ENCODE measurements around the gene GINS3. TPM values are rescaled to one million over a fixed set of nuclear protein-coding genes. Genes with fewer than 3 reads are reported as not detected.
A peak's percentile ranks its signal among the peaks of the same experiment; 100 is the strongest.

Gene GINS3
- total and polyA plus RNA-seq, 5 donors, result 6.3 to 8.0 (median 6.5) TPM

- WGBS, result 91% methylated on average over 8 of the region's 8 CpGs
- ATAC-seq (no peak), DNase-seq (no peak)
- Histone ChIP-seq H3K4me1 (ENCODE audit: control insufficient read depth, insufficient read depth, low read length) (no peaks in the 10 kb centered on the region), H3K9me3 (ENCODE audit: control insufficient read depth, low read length) (no peaks in the 10 kb centered on the region), H3K27me3 (ENCODE audit: control insufficient read depth, insufficient read depth) (no peaks in the 10 kb centered on the region), H3K4me3 (ENCODE audit: low read length) (no peak overlapping the region), H3K27ac (ENCODE audit: low read length) (peak overlapping the region; percentile 63)
- intact Hi-C loops (cut with DNase I), result no loop called here
These were observed 33.0 kb downstream of the GINS3 start for GRCh38 chr16:58425245-58425644.

- intact Hi-C loops (cut with DNase I), result no loop called here
- peak; percentile 33 to 55 for ATAC-seq
- no peaks in the 10 kb centered on the region for H3K4me1 ChIP-seq (ENCODE audit: control insufficient read depth, insufficient read depth, low read length)
- H3K27me3 ChIP-seq (ENCODE audit: control insufficient read depth, insufficient read depth), result no peaks in the 10 kb centered on the region
- 58% methylated on average over 10 of the region's 10 CpGs for WGBS
- H3K27ac ChIP-seq (ENCODE audit: low read length), result peak overlapping the region; percentile 78
- H3K9me3 ChIP-seq (ENCODE audit: control insufficient read depth, low read length), result no peaks in the 10 kb centered on the region
- no peak overlapping the region for H3K4me3 ChIP-seq (ENCODE audit: low read length)
- no peak for DNase-seq
These were observed 33.7 kb downstream of the GINS3 start for GRCh38 chr16:58425756-58426494.

GRCh38 chr16:58426966-58427365 is 34.7 kb downstream of the GINS3 start:
- intact Hi-C loops (cut with DNase I), result no loop called here
- no peaks in the 10 kb centered on the region for H3K27me3 ChIP-seq (ENCODE audit: control insufficient read depth, insufficient read depth)
- H3K4me1 ChIP-seq (ENCODE audit: control insufficient read depth, insufficient read depth, low read length), result no peaks in the 10 kb centered on the region
- H3K27ac ChIP-seq (ENCODE audit: low read length), result peak overlapping the region; percentile 7
- no peak overlapping the region for H3K4me3 ChIP-seq (ENCODE audit: low read length)
- ATAC-seq, result peak; percentile 58 to 79
- WGBS, result 31% methylated on average over 2 of the region's 2 CpGs
- H3K9me3 ChIP-seq (ENCODE audit: control insufficient read depth, low read length), result no peaks in the 10 kb centered on the region
- peak; percentile 41 to 80 (median 76) for DNase-seq

- ATAC-seq, result no peak
- Histone ChIP-seq H3K4me1 (ENCODE audit: control insufficient read depth, insufficient read depth, low read length) (peaks cover 4% of the 10 kb centered on the region), H3K9me3 (ENCODE audit: control insufficient read depth, low read length) (no peaks in the 10 kb centered on the region), H3K27ac (ENCODE audit: low read length) (no peak overlapping the region), H3K4me3 (ENCODE audit: low read length) (no peak overlapping the region), H3K27me3 (ENCODE audit: control insufficient read depth, insufficient read depth) (no peaks in the 10 kb centered on the region)
- no peak for DNase-seq
- intact Hi-C loops (cut with DNase I), result no loop called here
- 71% methylated on average over 11 of the region's 11 CpGs for WGBS
These were observed 36.6 kb downstream of the GINS3 start for GRCh38 chr16:58428621-58429542.

- H3K27ac ChIP-seq (ENCODE audit: low read length), result no peak overlapping the region
- ATAC-seq, result no peak
- H3K9me3 ChIP-seq (ENCODE audit: control insufficient read depth, low read length), result no peaks in the 10 kb centered on the region
- no peak overlapping the region for H3K4me3 ChIP-seq (ENCODE audit: low read length)
- DNase-seq, result no peak
- peaks cover 5% of the 10 kb centered on the region for H3K4me1 ChIP-seq (ENCODE audit: control insufficient read depth, insufficient read depth, low read length)
- no peaks in the 10 kb centered on the region for H3K27me3 ChIP-seq (ENCODE audit: control insufficient read depth, insufficient read depth)
- intact Hi-C loops (cut with DNase I), result no loop called here
- WGBS, result 81% methylated on average over 6 of the region's 6 CpGs
These were observed 38.4 kb downstream of the GINS3 start for GRCh38 chr16:58430718-58431117.

- Histone ChIP-seq H3K27ac (ENCODE audit: low read length) (peak overlapping the region; percentile 32), H3K27me3 (ENCODE audit: control insufficient read depth, insufficient read depth) (no peaks in the 10 kb centered on the region), H3K4me3 (ENCODE audit: low read length) (no peak overlapping the region), H3K9me3 (ENCODE audit: control insufficient read depth, low read length) (no peaks in the 10 kb centered on the region), H3K4me1 (ENCODE audit: control insufficient read depth, insufficient read depth, low read length) (peaks cover 5% of the 10 kb centered on the region)
- WGBS, result 64% methylated on average over 4 of the region's 4 CpGs
- ATAC-seq, result no peak
- intact Hi-C loops (cut with DNase I), result no loop called here
- DNase-seq, result no peak
These were observed 41.3 kb downstream of the GINS3 start for GRCh38 chr16:58433569-58433951.

GRCh38 chr16:58435779-58436178 is 43.5 kb downstream of the GINS3 start:
- Histone ChIP-seq H3K4me3 (ENCODE audit: low read length) (no peak overlapping the region), H3K27me3 (ENCODE audit: control insufficient read depth, insufficient read depth) (no peaks in the 10 kb centered on the region), H3K4me1 (ENCODE audit: control insufficient read depth, insufficient read depth, low read length) (peaks cover 5% of the 10 kb centered on the region), H3K9me3 (ENCODE audit: control insufficient read depth, low read length) (no peaks in the 10 kb centered on the region), H3K27ac (ENCODE audit: low read length) (no peak overlapping the region)
- no peak for DNase-seq
- ATAC-seq, result no peak
- intact Hi-C loops (cut with DNase I), result no loop called here
- 90% methylated on average over 2 of the region's 2 CpGs for WGBS

GRCh38 chr16:58440131-58440530 is 47.9 kb downstream of the GINS3 start:
- no peaks in the 10 kb centered on the region for H3K4me1 ChIP-seq (ENCODE audit: control insufficient read depth, insufficient read depth, low read length)
- no peak overlapping the region for H3K4me3 ChIP-seq (ENCODE audit: low read length)
- H3K9me3 ChIP-seq (ENCODE audit: control insufficient read depth, low read length), result no peaks in the 10 kb centered on the region
- 80% methylated on average over 3 of the region's 3 CpGs for WGBS
- intact Hi-C loops (cut with DNase I), result no loop called here
- no peak overlapping the region for H3K27ac ChIP-seq (ENCODE audit: low read length)
- DNase-seq, result no peak
- no peak for ATAC-seq
- no peaks in the 10 kb centered on the region for H3K27me3 ChIP-seq (ENCODE audit: control insufficient read depth, insufficient read depth)

- H3K4me3 ChIP-seq (ENCODE audit: low read length), result no peak overlapping the region
- DNase-seq, result no peak
- no peak overlapping the region for H3K27ac ChIP-seq (ENCODE audit: low read length)
- H3K9me3 ChIP-seq (ENCODE audit: control insufficient read depth, low read length), result no peaks in the 10 kb centered on the region
- H3K4me1 ChIP-seq (ENCODE audit: control insufficient read depth, insufficient read depth, low read length), result no peaks in the 10 kb centered on the region
- 45% methylated on average over 5 of the region's 5 CpGs for WGBS
- ATAC-seq, result peak; percentile 20 to 24
- intact Hi-C loops (cut with DNase I), result no loop called here
- no peaks in the 10 kb centered on the region for H3K27me3 ChIP-seq (ENCODE audit: control insufficient read depth, insufficient read depth)
These were observed 50.3 kb downstream of the GINS3 start for GRCh38 chr16:58442547-58442946.

GRCh38 chr16:58443783-58444182 is 51.5 kb downstream of the GINS3 start:
- DNase-seq (no peak), ATAC-seq (no peak)
- no peaks in the 10 kb centered on the region for H3K9me3 ChIP-seq (ENCODE audit: control insufficient read depth, low read length)
- intact Hi-C loops (cut with DNase I), result no loop called here
- H3K27me3 ChIP-seq (ENCODE audit: control insufficient read depth, insufficient read depth), result no peaks in the 10 kb centered on the region
- 74% methylated on average over 4 of the region's 4 CpGs for WGBS
- no peak overlapping the region for H3K4me3 ChIP-seq (ENCODE audit: low read length)
- H3K4me1 ChIP-seq (ENCODE audit: control insufficient read depth, insufficient read depth, low read length), result no peaks in the 10 kb centered on the region
- no peak overlapping the region for H3K27ac ChIP-seq (ENCODE audit: low read length)

- ATAC-seq (no peak), DNase-seq (no peak)
- whole genome bisulfite sequencing, result 91% methylated on average over 2 of the region's 2 CpGs
- Histone ChIP-seq H3K27me3 (ENCODE audit: control insufficient read depth, insufficient read depth) (no peaks in the 10 kb centered on the region), H3K4me1 (ENCODE audit: control insufficient read depth, insufficient read depth, low read length) (no peaks in the 10 kb centered on the region), H3K27ac (ENCODE audit: low read length) (no peak overlapping the region), H3K4me3 (ENCODE audit: low read length) (no peak overlapping the region), H3K9me3 (ENCODE audit: control insufficient read depth, low read length) (no peaks in the 10 kb centered on the region)
- intact Hi-C loops (cut with DNase I), result no loop called here
These were observed 52.0 kb downstream of the GINS3 start for GRCh38 chr16:58444265-58444664.

All from right cardiac atrium (tissue), 5 donors.